NCI-H748 (cell line): ENCODE data around the gene AVP.

Experiments
- DNase-seq: peaks from one replicate; lab custom pipeline; 2025; ENCODE audit not compliant: unreplicated experiment; lab: John Stamatoyannopoulos, UW

Gene AVP

GRCh38 chr20:3047486-3048419 lies 36.8 kb downstream of the AVP start:
- DNase-seq, result no peak

DNA sequence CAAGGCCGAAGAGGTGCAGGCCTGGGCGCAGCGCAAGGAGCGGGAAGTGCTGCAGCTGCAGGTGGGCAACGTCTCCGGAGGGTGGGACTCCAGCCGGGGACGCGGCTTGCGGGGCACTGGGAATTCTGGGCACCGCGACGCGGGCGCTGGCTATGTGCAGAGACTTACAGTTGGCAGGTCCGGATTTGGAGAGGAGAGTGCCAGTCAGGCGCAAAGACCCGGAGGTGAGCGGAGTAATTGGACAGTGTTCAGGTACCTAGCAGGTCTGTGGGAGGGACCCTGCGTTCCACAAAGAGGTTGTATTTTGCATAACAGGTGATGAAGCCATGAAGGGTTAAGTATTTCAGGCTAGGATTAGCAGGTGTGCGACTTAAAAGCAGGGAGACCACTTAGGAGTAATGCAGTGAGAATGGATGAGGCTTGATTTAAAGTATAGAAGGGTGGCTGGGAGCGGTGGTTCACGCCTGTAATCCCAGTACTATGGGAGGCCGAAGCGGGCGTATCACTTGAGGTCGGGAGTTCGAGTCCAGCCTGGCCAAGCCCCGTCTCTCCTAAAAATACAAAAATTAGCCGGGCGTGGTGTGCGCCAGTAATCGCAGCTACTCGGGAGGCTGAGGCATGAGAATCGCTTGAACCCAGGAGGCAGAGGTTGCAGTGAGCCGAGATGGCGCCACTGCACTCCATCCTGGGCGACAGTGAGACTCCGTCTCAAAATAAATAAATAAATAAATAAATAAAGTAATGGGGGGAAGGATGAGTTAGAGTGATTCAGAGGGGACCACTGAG lies 37.7 kb downstream of the AVP start:
- peak; percentile 93 for DNase-seq

DNA sequence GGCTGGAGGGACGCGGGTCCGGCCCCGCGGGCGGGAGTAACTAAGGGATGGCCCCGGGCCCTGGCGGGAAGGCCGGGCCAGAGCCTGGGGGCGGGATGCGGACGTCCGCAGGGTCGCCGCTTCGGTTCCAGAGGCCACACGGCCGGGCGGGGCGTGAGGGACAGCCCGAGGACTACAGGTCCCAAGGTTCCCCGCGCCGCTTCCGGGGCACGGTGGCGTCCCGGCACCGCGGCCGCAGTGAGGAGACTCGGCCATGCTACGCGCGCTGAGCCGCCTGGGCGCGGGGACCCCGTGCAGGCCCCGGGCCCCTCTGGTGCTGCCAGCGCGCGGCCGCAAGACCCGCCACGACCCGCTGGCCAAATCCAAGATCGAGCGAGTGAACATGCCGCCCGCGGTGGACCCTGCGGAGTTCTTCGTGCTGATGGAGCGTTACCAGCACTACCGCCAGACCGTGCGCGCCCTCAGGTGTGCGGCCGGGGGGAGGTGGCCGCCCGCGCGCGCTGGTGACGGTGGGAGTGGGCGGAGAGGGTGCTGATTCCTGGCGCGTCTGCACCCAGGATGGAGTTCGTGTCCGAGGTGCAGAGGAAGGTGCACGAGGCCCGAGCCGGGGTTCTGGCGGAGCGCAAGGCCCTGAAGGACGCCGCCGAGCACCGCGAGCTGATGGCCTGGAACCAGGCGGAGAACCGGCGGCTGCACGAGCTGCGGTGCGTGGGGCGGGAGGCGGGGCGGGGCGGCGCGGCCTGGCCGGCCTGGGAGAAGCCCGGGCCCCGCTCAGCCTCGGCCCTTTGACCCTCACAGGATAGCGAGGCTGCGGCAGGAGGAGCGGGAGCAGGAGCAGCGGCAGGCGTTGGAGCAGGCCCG lies 38.5 kb downstream of the AVP start, which contains the start of gene MRPS26:
Gene MRPS26, plus strand, starts transcription at position 237 of the 861 bp plus-strand sequence. Its CDS starts 17 bp downstream, at position 254.
- peak; percentile 97 for DNase-seq

- DNase-seq, result no peak
These were observed 39.3 kb downstream of the AVP start for GRCh38 chr20:3045042-3045815.

DNA sequence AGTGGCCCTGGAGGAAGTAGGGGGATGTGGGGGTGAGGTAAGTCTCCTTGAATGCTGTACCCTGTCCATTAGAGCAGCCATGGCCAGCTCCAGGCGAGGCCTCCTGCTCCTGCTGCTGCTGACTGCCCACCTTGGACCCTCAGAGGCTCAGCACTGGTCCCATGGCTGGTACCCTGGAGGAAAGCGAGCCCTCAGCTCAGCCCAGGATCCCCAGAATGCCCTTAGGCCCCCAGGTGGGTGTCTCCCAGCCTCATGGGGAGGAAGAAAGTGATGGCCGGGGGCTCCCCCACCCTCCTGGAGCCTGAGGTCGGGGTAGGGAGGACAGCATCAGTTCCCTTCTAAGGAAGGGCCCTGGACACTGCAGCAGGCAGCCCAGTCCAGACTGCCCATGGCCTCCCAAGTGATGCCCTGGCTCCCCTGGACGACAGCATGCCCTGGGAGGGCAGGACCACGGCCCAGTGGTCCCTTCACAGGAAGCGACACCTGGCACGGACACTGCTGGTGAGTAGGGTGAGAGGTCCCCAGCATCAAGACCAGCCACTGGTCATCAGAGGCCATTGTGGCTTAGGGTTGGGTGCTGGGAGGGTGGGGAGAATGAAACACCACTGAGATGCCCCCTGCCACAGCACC lies 40.1 kb downstream of the AVP start:
- DNase-seq, result no peak

- no peak for DNase-seq
These were observed 41.2 kb downstream of the AVP start, which contains the start of gene GNRH2 for GRCh38 chr20:3043322-3043721. GNRH2 (plus strand) TSS chr20:3043622; CDS start chr20:3044415, 793 bp downstream.

- DNase-seq, result peak; percentile 37
These were observed 41.9 kb downstream of the AVP start for GRCh38 chr20:3042625-3043024.

- DNase-seq, result peak; percentile 57
These were observed 42.6 kb downstream of the AVP start for GRCh38 chr20:3041854-3042409.

- DNase-seq, result no peak
These were observed 44.4 kb downstream of the AVP start for GRCh38 chr20:3040086-3040485.

- no peak for DNase-seq
These were observed 45.1 kb downstream of the AVP start for GRCh38 chr20:3039426-3039825.

DNA sequence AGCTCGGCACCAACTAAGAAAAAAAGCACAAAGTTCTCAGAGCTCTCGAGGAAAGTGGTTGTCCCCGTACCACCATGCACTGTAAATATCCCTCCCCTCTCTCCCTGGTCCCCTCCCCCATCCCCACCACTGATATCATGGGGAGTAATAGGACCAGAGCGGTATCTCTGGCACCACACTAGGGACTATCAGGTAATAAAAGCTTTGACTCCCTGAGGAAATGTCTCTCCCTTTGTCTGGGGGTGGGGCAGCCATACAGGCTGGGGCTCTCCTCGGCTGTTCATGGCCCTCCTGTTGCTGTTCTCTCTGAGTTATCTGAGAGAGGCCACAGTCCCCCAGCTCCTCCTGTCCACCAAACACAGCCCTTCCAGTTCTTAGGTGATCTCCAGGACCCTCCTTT lies 46.1 kb downstream of the AVP start:
- DNase-seq, result no peak

- no peak for DNase-seq
These were observed 46.9 kb downstream of the AVP start for GRCh38 chr20:3037654-3038053.

GRCh38 chr20:3032624-3033023 lies 51.9 kb downstream of the AVP start:
- no peak for DNase-seq
